HT-29 (cell line): ENCODE results near the gene PRDM2. TPM values are rescaled to one million over a fixed set of nuclear protein-coding genes. Genes with fewer than 3 reads are reported as not detected.
A peak's percentile ranks its signal among the peaks of the same experiment; 100 is the strongest.

ENCODE experiments used
- DNase-seq: peaks from one replicate; pipeline ENCODE4 v3.0.0-alpha.2; 2015; ENCODE audit warnings: low spot score
- total RNA-seq: library from RNA; depleted of rRNA; stranded (reverse); fragments of >200 nt; shearing (Covaris generic); gene quantifications from 2 replicates; pipeline ENCODE4 v1.2.3, GENCODE V29; 2014

Gene PRDM2
- total RNA-seq, 1 experiment from 2014 or later, result 8.5 TPM

- no peak for DNase-seq
Observed at GRCh38 chr1:13792419-13792818, 92.4 kb downstream of the PRDM2 start.

DNA sequence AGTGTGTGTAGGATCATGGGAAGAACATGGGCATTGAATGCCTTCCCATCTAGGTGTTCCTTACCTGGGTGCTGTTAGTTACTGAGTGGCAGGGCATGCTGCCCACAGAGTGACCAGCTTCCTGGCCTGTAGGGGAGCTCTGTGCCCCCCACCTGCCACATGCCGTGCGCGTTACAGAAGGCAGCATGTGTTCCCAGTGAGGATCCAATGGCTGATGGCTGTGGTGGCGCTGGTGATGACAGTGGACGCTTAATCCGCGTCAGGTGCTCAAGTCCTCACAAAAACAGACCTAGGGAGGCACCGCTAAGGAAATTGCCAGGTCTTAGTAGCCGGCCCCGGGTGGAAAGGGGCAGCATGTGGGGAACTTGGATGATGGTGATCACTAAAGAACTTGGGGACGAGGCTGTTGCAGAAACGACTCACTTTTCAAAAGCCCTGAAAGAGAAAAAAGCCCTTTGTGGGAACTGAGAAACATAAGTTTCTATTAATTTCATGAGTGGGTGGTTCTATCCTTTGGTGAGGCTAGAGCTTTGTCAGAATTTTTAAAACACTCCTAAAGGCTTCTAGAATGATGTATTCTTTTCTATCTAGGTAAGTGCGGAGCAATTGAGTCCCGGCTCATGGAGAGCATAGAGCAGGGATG, 93.2 kb downstream of the PRDM2 start:
- no peak for DNase-seq

GRCh38 chr1:13794231-13795187, 94.5 kb downstream of the PRDM2 start:
- no peak for DNase-seq

GRCh38 chr1:13797397-13797796, 97.4 kb downstream of the PRDM2 start:
- DNase-seq, result no peak

DNA sequence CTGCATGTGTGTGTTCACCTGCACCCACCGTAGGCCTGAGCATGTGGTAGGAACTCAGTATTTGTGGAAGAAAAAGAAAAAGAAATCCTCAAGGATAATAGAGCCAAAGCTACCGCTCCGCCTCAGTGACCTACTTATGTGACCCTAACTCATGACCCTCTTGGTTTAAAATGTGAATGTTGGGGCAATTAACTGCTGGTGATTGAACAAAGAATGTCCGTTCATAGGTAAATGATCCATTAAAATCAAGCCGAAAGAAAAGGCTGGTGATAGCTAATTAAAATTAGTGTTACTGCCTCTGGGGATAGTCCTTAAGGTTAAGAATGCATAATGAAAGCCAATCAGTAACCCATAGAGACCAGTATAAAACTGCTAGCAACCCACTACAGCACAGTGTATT, 98.1 kb downstream of the PRDM2 start:
- no peak for DNase-seq

- peak; percentile 21 for DNase-seq
Observed at GRCh38 chr1:13799502-13800283, 99.7 kb downstream of the PRDM2 start.

GRCh38 chr1:13801232-13801631, 101.2 kb downstream of the PRDM2 start:
- no peak for DNase-seq

- peak; percentile 68 for DNase-seq
Observed at GRCh38 chr1:13801655-13802486, 101.9 kb downstream of the PRDM2 start.

- DNase-seq, result no peak
Observed at GRCh38 chr1:13802782-13803545, 103.0 kb downstream of the PRDM2 start.

DNA sequence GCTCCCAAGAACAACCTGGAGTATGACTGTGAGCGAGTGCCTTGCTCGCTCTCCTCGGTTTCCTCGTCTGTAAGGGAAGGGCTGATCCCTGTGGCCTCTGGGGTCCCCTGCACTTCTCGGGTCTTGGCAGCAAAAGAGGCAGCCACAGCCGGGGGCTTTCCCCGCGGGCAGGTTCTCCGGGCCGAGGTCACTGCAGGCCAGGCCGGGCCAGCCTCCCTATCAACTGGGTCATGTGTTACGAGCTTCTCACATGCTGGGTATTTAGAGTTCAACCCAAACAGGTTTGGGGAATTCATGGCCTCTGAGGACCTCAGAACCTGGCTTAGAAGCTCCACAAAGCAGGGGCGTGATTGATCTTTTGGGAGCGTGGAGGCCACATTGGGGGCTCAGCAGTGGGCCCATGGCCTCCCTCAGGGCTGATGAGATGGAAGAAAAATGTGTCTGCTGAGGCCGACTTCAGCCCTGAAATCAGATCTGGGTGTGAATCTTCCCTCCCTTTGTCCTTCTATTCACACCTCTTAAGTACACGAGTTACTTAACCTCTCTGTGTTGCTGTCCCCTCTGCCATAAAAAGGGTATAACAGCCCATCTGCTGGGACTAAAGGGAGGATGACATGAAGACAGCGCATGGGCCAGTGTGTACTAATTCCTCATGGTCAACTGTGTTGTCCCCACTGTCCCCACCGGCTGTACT, 103.7 kb downstream of the PRDM2 start:
- no peak for DNase-seq

DNA sequence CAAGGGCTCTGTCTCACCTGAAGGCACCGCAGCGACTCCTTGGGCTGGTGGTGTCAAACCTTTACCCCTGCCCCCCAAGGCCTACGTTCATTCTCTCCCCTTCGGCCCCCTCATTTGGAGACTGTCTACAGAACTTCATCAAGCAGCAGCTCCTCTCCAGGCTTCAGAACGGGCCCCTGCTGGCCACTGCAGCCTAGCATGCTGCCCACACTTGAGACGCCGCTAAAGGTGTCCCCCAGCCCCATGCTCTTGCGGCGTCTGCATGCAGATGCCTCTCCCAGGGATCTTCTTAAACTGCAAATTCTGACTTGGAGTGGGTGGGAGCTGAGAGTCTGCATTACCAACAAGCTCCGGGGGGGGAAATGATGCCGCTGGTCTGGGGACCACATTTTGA, 104.2 kb downstream of the PRDM2 start:
- no peak for DNase-seq

- no peak for DNase-seq
Observed at GRCh38 chr1:13805431-13805830, 105.4 kb downstream of the PRDM2 start.

DNA sequence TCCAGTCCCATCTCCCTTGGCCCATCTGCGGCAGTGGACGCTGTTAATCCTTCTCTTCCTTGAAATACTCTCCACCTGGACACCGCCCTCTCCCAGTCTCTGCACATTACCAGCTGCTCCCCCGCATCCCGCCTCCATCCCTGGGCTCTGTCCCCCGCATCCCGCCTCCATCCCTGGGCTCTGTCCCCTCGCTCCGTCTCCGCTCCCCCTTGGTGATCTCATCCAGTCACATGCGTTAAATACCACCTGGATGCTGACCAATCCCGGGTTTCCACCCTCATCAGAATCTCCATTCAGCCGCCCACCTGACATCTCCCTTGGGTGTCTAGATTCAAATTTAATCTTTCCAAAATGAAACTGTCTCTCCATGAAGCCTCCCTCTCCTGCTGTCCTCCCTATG, 106.1 kb downstream of the PRDM2 start:
- no peak for DNase-seq

DNA sequence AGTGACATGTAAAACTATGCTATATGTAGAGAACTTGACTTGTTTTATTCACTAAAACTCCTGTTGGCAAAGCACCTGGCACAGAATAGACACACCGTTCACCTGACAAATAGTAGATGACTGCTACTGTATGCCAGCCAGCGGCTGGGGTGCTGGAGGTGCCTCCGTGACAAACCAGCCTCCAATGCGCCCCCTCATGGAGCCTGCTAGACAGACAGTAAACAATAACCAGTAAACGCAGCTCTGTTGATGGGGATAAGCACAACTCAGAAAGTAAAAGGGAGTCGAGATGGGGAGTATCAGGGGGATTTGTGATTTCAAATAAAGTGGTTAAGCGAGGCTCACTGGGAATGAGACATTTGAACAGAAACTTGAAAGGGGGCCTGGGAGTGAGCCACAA, 107.2 kb downstream of the PRDM2 start:
- DNase-seq, result peak; percentile 63

- no peak for DNase-seq
Observed at GRCh38 chr1:13808729-13809131, 108.7 kb downstream of the PRDM2 start.

GRCh38 chr1:13809461-13810159, 109.6 kb downstream of the PRDM2 start:
- DNase-seq, result no peak

- DNase-seq, result peak; percentile 58
Observed at GRCh38 chr1:13812456-13813397, 112.7 kb downstream of the PRDM2 start.

DNA sequence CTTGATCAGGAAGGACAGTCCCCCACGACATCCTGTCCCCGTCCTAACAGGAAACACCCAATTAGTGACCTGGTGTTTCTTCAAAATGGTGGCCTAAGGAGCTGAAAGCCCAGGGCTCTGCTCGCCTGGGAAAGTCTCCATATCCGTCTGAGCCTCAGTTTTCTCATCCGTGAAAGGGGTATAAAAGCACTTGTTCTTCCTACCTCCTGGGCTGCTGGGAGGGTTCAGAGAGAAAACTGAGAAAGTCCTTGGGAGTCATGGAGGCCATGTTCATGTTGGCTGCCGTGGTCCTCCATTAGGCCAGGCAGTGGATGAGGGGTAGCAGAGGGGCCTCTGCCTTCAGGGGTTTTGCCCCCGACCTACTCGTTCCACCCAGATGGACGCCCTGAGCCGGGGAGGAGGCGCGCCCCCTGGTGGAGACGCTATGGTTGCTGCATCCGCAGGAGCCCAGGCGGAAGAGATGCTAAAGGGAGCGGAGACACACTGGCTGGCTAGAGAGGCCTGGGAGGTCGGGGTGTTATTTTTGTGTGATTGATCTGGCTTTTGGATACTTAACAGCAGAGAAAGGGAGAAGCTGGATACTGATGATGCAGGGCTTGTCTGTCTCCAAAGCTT, 113.5 kb downstream of the PRDM2 start:
- no peak for DNase-seq
